ENCODE results near the gene SULT1C3. TPM values are rescaled to one million over a fixed set of nuclear protein-coding genes. Genes with fewer than 3 reads are reported as not detected.

SULT1C3 gene
- polyA plus RNA-seq, 1 donor (not counting 4 experiments of a cell fraction or from before 2014, with no cell fraction given), result not detected

DNA sequence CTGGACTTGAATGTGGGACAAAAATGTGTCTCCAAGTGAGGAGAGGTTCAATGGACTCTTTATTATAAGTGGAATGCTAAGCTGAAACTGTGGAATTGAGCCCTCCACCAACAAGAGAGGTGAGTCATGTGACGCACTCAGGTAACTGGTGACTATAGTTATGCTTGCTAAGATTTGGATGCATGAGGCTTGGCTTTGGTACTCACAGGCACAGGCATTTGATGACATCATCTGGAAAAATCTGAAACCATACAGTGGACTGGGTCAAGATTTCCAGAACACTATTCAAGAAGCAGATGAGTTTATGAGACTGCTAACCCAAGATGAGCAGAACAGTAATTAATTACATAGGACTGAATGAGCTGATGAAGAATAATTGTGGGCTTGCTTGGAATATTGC lies 15.7 kb upstream of the SULT1C3 start:
- Histone ChIP-seq H3K79me2 (ENCODE audit: control insufficient read depth, insufficient read depth, low read length) (no peaks in the 10 kb centered on the region), H3K4me1 (ENCODE audit: control insufficient read depth, extremely low read depth, insufficient read depth, low read length) (no peaks in the 10 kb centered on the region), H3K36me3 (ENCODE audit: control insufficient read depth in 2 of 2, extremely low read depth in 1 of 2, insufficient read depth in 2 of 2, low read length in 2 of 2) (no peaks in the 10 kb centered on the region), H3K9me1 (ENCODE audit: control insufficient read depth, extremely low read depth, insufficient read depth, low read length) (no peaks in the 10 kb centered on the region), H3K9me3 (ENCODE audit: control insufficient read depth, low read depth, low read length) (peaks cover 2% of the 10 kb centered on the region), H3K4me3 (ENCODE audit: control insufficient read depth in 2 of 3, extremely low read depth in 1 of 3, insufficient read depth in 2 of 3, low read depth in 1 of 3, low read length in 3 of 3) (no peak overlapping the region), H3K9ac (ENCODE audit: control insufficient read depth, extremely low read depth, insufficient read depth, low read length) (no peak overlapping the region), H3K4me2 (ENCODE audit: control insufficient read depth, extremely low read depth, insufficient read depth, low read depth, low read length) (no peak overlapping the region), H3K27me3 (ENCODE audit: control insufficient read depth, extremely low read depth, insufficient read depth, low read length) (no peaks in the 10 kb centered on the region), H3K27ac (ENCODE audit: control insufficient read depth, insufficient read depth, low read length) (no peak overlapping the region), H4K20me1 (ENCODE audit: control insufficient read depth, extremely low read depth, insufficient read depth, low read length) (no peaks in the 10 kb centered on the region), H2AFZ (ENCODE audit: control insufficient read depth, low read length) (no peak overlapping the region)
- DNase-seq (ENCODE audit: low read depth, low spot score), result no peak
- TF ChIP-seq EZH2 (IDR thresholded peaks at IDR 0.05; ENCODE audit: low read length), result no peak
- TF ChIP-seq, protein P1, sequence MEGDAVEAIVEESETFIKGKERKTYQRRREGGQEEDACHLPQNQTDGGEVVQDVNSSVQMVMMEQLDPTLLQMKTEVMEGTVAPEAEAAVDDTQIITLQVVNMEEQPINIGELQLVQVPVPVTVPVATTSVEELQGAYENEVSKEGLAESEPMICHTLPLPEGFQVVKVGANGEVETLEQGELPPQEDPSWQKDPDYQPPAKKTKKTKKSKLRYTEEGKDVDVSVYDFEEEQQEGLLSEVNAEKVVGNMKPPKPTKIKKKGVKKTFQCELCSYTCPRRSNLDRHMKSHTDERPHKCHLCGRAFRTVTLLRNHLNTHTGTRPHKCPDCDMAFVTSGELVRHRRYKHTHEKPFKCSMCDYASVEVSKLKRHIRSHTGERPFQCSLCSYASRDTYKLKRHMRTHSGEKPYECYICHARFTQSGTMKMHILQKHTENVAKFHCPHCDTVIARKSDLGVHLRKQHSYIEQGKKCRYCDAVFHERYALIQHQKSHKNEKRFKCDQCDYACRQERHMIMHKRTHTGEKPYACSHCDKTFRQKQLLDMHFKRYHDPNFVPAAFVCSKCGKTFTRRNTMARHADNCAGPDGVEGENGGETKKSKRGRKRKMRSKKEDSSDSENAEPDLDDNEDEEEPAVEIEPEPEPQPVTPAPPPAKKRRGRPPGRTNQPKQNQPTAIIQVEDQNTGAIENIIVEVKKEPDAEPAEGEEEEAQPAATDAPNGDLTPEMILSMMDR (optimal IDR thresholded peaks at IDR 0.05 in 1 of 3, IDR thresholded peaks at IDR 0.05 in 1 of 3, conservative IDR thresholded peaks at IDR 0.05 in 1 of 3; ENCODE audit: extremely low read depth in 1 of 3, insufficient read depth in 2 of 3, low read length in 3 of 3), result no peak
- dilution Hi-C loops (cut with MboI; ENCODE audit: extremely low pct_ligation_motif_present, low sequenced_read_pairs), result no loop called here
- FAIRE-seq, result no peak

DNA sequence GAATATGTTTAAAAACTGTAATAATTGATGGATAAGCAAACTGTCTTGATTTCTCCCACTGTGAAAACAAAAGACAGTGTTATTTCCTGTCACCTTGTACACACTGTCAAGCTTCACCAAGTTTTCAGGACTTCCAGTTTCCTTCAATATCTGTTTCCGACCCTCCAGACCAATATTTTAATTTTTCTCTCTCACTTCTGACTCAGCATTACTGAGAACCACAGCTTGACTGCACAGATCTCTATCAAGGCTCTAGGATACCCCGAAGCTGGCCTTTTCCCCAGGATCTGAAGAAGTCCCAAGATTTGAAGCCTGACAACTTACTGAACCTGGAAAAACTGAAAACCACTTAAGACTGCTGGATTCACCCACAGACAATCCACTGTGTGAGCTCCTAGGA lies 13.2 kb upstream of the SULT1C3 start:
- no peaks in the 10 kb centered on the region for H3K9me1 ChIP-seq (ENCODE audit: control insufficient read depth, extremely low read depth, insufficient read depth, low read length)
- H2AFZ ChIP-seq (ENCODE audit: control insufficient read depth, low read length), result no peak overlapping the region
- no peak overlapping the region for H3K4me2 ChIP-seq (ENCODE audit: control insufficient read depth, extremely low read depth, insufficient read depth, low read depth, low read length)
- TF ChIP-seq, protein P1 (optimal IDR thresholded peaks at IDR 0.05 in 1 of 3, IDR thresholded peaks at IDR 0.05 in 1 of 3, conservative IDR thresholded peaks at IDR 0.05 in 1 of 3; ENCODE audit: extremely low read depth in 1 of 3, insufficient read depth in 2 of 3, low read length in 3 of 3), result no peak
- no peak for TF ChIP-seq EZH2 (IDR thresholded peaks at IDR 0.05; ENCODE audit: low read length)
- FAIRE-seq (no peak), DNase-seq (ENCODE audit: low read depth, low spot score) (no peak)
- H3K9me3 ChIP-seq (ENCODE audit: control insufficient read depth, low read depth, low read length), result peaks cover 2% of the 10 kb centered on the region
- no peak overlapping the region for H3K27ac ChIP-seq (ENCODE audit: control insufficient read depth, insufficient read depth, low read length)
- no peaks in the 10 kb centered on the region for H3K4me1 ChIP-seq (ENCODE audit: control insufficient read depth, extremely low read depth, insufficient read depth, low read length)
- no peaks in the 10 kb centered on the region for H3K36me3 ChIP-seq (ENCODE audit: control insufficient read depth in 2 of 2, extremely low read depth in 1 of 2, insufficient read depth in 2 of 2, low read length in 2 of 2)
- no peak overlapping the region for H3K9ac ChIP-seq (ENCODE audit: control insufficient read depth, extremely low read depth, insufficient read depth, low read length)
- dilution Hi-C loops (cut with MboI; ENCODE audit: extremely low pct_ligation_motif_present, low sequenced_read_pairs), result no loop called here
- H3K79me2 ChIP-seq (ENCODE audit: control insufficient read depth, insufficient read depth, low read length), result no peaks in the 10 kb centered on the region
- H4K20me1 ChIP-seq (ENCODE audit: control insufficient read depth, extremely low read depth, insufficient read depth, low read length), result no peaks in the 10 kb centered on the region
- H3K4me3 ChIP-seq (ENCODE audit: control insufficient read depth in 2 of 3, extremely low read depth in 1 of 3, insufficient read depth in 2 of 3, low read depth in 1 of 3, low read length in 3 of 3), result no peak overlapping the region
- H3K27me3 ChIP-seq (ENCODE audit: control insufficient read depth, extremely low read depth, insufficient read depth, low read length), result no peaks in the 10 kb centered on the region

All from keratinocyte (primary cell).